ENCODE results near the gene MKNK2. TPM values are rescaled to one million over a fixed set of nuclear protein-coding genes. Genes with fewer than 3 reads are reported as not detected.

Gene MKNK2
- total and polyA plus RNA-seq, 10 of the 15 experiments (the other 5 are each of a cell fraction or from before 2014, with no cell fraction given) = 9.6 to 365 (median 69.9) TPM

- TF ChIP-seq MLLT1 (IDR thresholded peaks at IDR 0.05) (no peak), RAD21 (IDR thresholded peaks at IDR 0.05; ENCODE audit: insufficient read depth, low read depth, low read length) (no peak), CREM (IDR thresholded peaks at IDR 0.05; ENCODE audit: low read depth) (no peak; the same call in 1 of the 2 replicates), ATF7 (IDR thresholded peaks at IDR 0.05; ENCODE audit: low read depth) (no peak), ZBED1 (IDR thresholded peaks at IDR 0.05; ENCODE audit: borderline replicate concordance) (no peak), PRDM15 (CRISPR knock-in tag; IDR thresholded peaks at IDR 0.05) (no peak), DPF2 (IDR thresholded peaks at IDR 0.05) (0 out of 2 replicates have a peak, but pooled peaks have one; percentile 15), GATAD2B (conservative IDR thresholded peaks at IDR 0.05; ENCODE audit: low read depth) (peak; percentile 44; the same call in 1 of the 2 replicates), SMAD5 (IDR thresholded peaks at IDR 0.05; ENCODE audit: low read depth) (no peak), MTA2 (IDR thresholded peaks at IDR 0.05; ENCODE audit: low read depth) (no peak), SIN3A (IDR thresholded peaks at IDR 0.05; ENCODE audit: low read depth, low read length) (no peak), MEF2A (IDR thresholded peaks at IDR 0.05; ENCODE audit: insufficient read depth, low read depth, low read length) (no peak), EED (IDR thresholded peaks at IDR 0.05; ENCODE audit: low read depth) (0 out of 2 replicates have a peak, but pooled peaks have one; percentile 13), ZNF24 (IDR thresholded peaks at IDR 0.05) (no peak), ETV6 (conservative IDR thresholded peaks at IDR 0.05 in 1 of 2, IDR thresholded peaks at IDR 0.05 in 1 of 2; ENCODE audit: borderline replicate concordance in 1 of 2, low read depth in 1 of 2) (no peak), REST (IDR thresholded peaks at IDR 0.05; ENCODE audit: low read depth, low read length) (no peak), CEBPB (IDR thresholded peaks at IDR 0.05; ENCODE audit: borderline replicate concordance in 1 of 2, low read depth in 2 of 2, low read length in 2 of 2) (no peak), E4F1 (IDR thresholded peaks at IDR 0.05; ENCODE audit: borderline replicate concordance, partially characterized antibody) (no peak)
Measured at GRCh38 chr19:2042485-2043250, 8.4 kb downstream of the MKNK2 start (continued).
